B cell (primary cell): ENCODE data around the gene DRD1. TPM values are rescaled to one million over a fixed set of nuclear protein-coding genes. Genes with fewer than 3 reads are reported as not detected.

Experiments
- ATAC-seq: fragments of 200-7000 bp; cut with Tn5 transposase; one replicate; pipeline ENCODE4 v1.10.0; 2021; ENCODE audit warnings: low read depth, mild to moderate bottlenecking, moderate number of reproducible peaks, moderate library complexity
- CTCF ChIA-PET: fragments of 350-600 bp; sonication (Branson Sonifier 250); formaldehyde crosslinking; loops from one replicate; lab custom pipeline; 2021; ENCODE audit warnings: antibody characterized with exemption, inconsistent platforms; lab: Charles Lee
- POLR2A ChIA-PET: fragments of 350-600 bp; sonication (Branson Sonifier 250); formaldehyde crosslinking; loops from one replicate; lab custom pipeline; 2021; ENCODE audit warnings: antibody characterized with exemption; lab: Charles Lee
- DNase-seq: peaks from one replicate; pipeline ENCODE4 v3.0.0; 2013
- H2AFZ ChIP-seq: 2 replicates; pipeline ENCODE4 v1.6.1; 2012; ENCODE audit warnings: mild to moderate bottlenecking, low read depth, low read length; ENCODE audit not compliant: insufficient read depth, poor library complexity, severe bottlenecking
- H3K27ac ChIP-seq, 2 donors: 1 replicate in 1 of 2; 2 replicates in 1 of 2; pipeline ENCODE4 v1.5.1; 2012 to 2013; ENCODE audit warnings: low read length in 2 of 2, mild to moderate bottlenecking in 2 of 2, moderate library complexity in 1 of 2
- H3K27me3 ChIP-seq, 4 experiments: fragments of 200-600 bp in 1 of 4; sonication (generic) in 1 of 4; replicated peaks in 1 of 4; 1 replicate in 2 of 4; 2 replicates in 2 of 4; pipeline versions ENCODE4 v1.6.1 to v1.7.0; 2013 to 2016; ENCODE audit warnings: low read length in 3 of 4, mild to moderate bottlenecking in 2 of 4, mixed read lengths in 1 of 4, moderate library complexity in 1 of 4; ENCODE audit not compliant: insufficient read depth in 4 of 4, control insufficient read depth in 3 of 4; ENCODE audit errors: control extremely low read depth in 1 of 4
- H3K36me3 ChIP-seq, 2 experiments: replicated peaks in 1 of 2; 1 replicate in 1 of 2; 2 replicates in 1 of 2; pipeline versions ENCODE4 v1.6.1 to v1.7.1; 2013; ENCODE audit warnings: low read length in 1 of 2; ENCODE audit not compliant: insufficient read depth in 2 of 2, control insufficient read depth in 1 of 2; ENCODE audit errors: control extremely low read depth in 1 of 2, extremely low read depth in 1 of 2
- H3K4me1 ChIP-seq, 2 donors: fragments of 200-600 bp in 1 of 2; sonication (generic) in 1 of 2; 1 replicate in 1 of 2; 2 replicates in 1 of 2; pipeline versions ENCODE4 v1.5.1 to v1.6.1; 2013 to 2017; ENCODE audit warnings: low read length in 2 of 2; ENCODE audit not compliant: control insufficient read depth in 2 of 2, insufficient read depth in 2 of 2
- H3K4me2 ChIP-seq: replicated peaks from 2 replicates; pipeline ENCODE3; 2012; ENCODE audit warnings: mild to moderate bottlenecking, low read depth, low read length; ENCODE audit not compliant: poor library complexity, severe bottlenecking
- H3K4me3 ChIP-seq, 5 experiments: fragments of 200-600 bp in 1 of 5; sonication (generic) in 1 of 5; 1 replicate in 3 of 5; 2 replicates in 2 of 5; pipeline versions ENCODE4 v1.5.1 to v1.7.0; 2011 to 2016; ENCODE audit warnings: low read length in 4 of 5, mild to moderate bottlenecking in 4 of 5, low read depth in 2 of 5, control low read depth in 1 of 5, moderate library complexity in 1 of 5; ENCODE audit not compliant: insufficient read depth in 1 of 5; ENCODE audit errors: control extremely low read depth in 1 of 5, extremely low read depth in 1 of 5
- H3K79me2 ChIP-seq: fragments of 200-600 bp; sonication (generic); one replicate; pipeline ENCODE4 v1.6.0; 2016; ENCODE audit warnings: low read length; ENCODE audit not compliant: control insufficient read depth, insufficient read depth
- H3K9ac ChIP-seq: fragments of 200-600 bp; sonication (generic); 2 replicates; pipeline ENCODE4 v1.6.1; 2017; ENCODE audit warnings: mild to moderate bottlenecking, low read length, moderate library complexity
- H3K9me3 ChIP-seq, 3 donors: one replicate each; pipeline versions ENCODE4 v1.6.1 to v1.7.1; 2013; ENCODE audit warnings: low read length in 2 of 3; ENCODE audit not compliant: control insufficient read depth in 2 of 3, insufficient read depth in 1 of 3; ENCODE audit errors: control extremely low read depth in 1 of 3
- H4K20me1 ChIP-seq: 2 replicates; pipeline ENCODE4 v1.6.0; 2012; ENCODE audit warnings: mild to moderate bottlenecking, low read length; ENCODE audit not compliant: insufficient read depth, control insufficient read depth, poor library complexity, severe bottlenecking
- H3K27ac Mint-ChIP-seq: one replicate; pipeline ENCODE4 v1.8.0; 2021; ENCODE audit warnings: mixed read lengths
- H3K27me3 Mint-ChIP-seq: one replicate; pipeline ENCODE4 v1.8.0; 2021; ENCODE audit warnings: mixed read lengths
- H3K4me1 Mint-ChIP-seq: one replicate; pipeline ENCODE4 v1.8.0; 2021; ENCODE audit warnings: mixed read lengths
- H3K4me3 Mint-ChIP-seq: one replicate; pipeline ENCODE4 v1.8.0; 2021; ENCODE audit warnings: mixed read lengths
- H3K9me3 Mint-ChIP-seq: one replicate; pipeline ENCODE4 v1.8.0; 2022; ENCODE audit warnings: mixed read lengths; ENCODE audit not compliant: insufficient read depth
- CTCF ChIP-seq: fragments of 200-600 bp; IDR thresholded peaks from one replicate; pipeline ENCODE4 v1.8.0; 2022; ENCODE audit warnings: antibody characterized with exemption, mild to moderate bottlenecking
- EZH2 ChIP-seq: IDR thresholded peaks from 2 replicates; pipeline ENCODE4 v1.6.1; 2012; ENCODE audit warnings: borderline replicate concordance, low read depth, mild to moderate bottlenecking, moderate library complexity, low read length; ENCODE audit not compliant: insufficient read depth, poor library complexity, severe bottlenecking
- WGBS: methylation state at CpG from one replicate; pipeline ENCODE4 v1.1.5; 2013; ENCODE audit warnings: missing lambda C conversion rate; ENCODE audit not compliant: insufficient coverage; 5-methylcytosine and 5-hydroxymethylcytosine counted together
- intact Hi-C: fragments of 100-400 bp; cut with micrococcal nuclease; formaldehyde crosslinking; loops from one replicate; pipeline ENCODE4 v1.10.0; 2022
- polyA plus RNA-seq: library from polyadenylated mRNA; depleted of rRNA; stranded (reverse); fragments of >200 nt; gene quantifications from 2 replicates; pipeline ENCODE4 v1.2.3, GENCODE V29; 2012
- total RNA-seq, 2 donors: library from RNA; stranded (reverse); fragments of 120-200 nt in 1 of 2; gene quantifications; 1 replicate in 1 of 2; 2 replicates in 1 of 2; pipeline versions ENCODE4 v1.2.3 to v1.2.4, GENCODE V29; 2013 to 2022

DRD1 gene
- total and polyA plus RNA-seq, 2 donors (not counting 1 experiment from before 2014, with no cell fraction given) = not detected

- no peak for TF ChIP-seq CTCF
- no peak overlapping the region for H3K4me3 ChIP-seq
- intact Hi-C loops = no loop called here
- H4K20me1 ChIP-seq = no peaks in the 10 kb centered on the region
- no peak overlapping the region for H3K9ac ChIP-seq
- H3K79me2 ChIP-seq = no peaks in the 10 kb centered on the region
- WGBS = no CpG with 5 or more reads among the region's 7 CpGs
- peaks cover 0 to 9% (median 0%) of the 10 kb centered on the region in 4 experiments for H3K27me3 ChIP-seq
- peaks cover 0 to 5% (median 0%) of the 10 kb centered on the region in 3 donors for H3K9me3 ChIP-seq
- no peak overlapping the region for H2AFZ ChIP-seq
- DNase-seq (no peak), ATAC-seq (no peak)
- H3K4me1 ChIP-seq = peaks cover 0 to 3% of the 10 kb centered on the region in 2 donors
- H3K27ac ChIP-seq = no peak overlapping the region
- CTCF ChIA-PET = interaction anchor here (1.1 kb wide), 1 partner anchor 25 kb away, joined by 3 read pairs; no protein-coding TSS in a partner anchor
- no peak overlapping the region for H3K4me2 ChIP-seq
- no peaks in the 10 kb centered on the region for H3K9me3 Mint-ChIP-seq
- no peak overlapping the region for H3K4me3 Mint-ChIP-seq
- H3K36me3 ChIP-seq = no peaks in the 10 kb centered on the region
- no peak overlapping the region for H3K27ac Mint-ChIP-seq
- peaks cover 31% of the 10 kb centered on the region for H3K27me3 Mint-ChIP-seq
- POLR2A ChIA-PET = no interaction called here
- H3K4me1 Mint-ChIP-seq = peaks cover 5% of the 10 kb centered on the region
Observed at GRCh38 chr5:175460126-175460525, 16.1 kb upstream of the DRD1 start.

- Mint-ChIP-seq H3K4me3 (no peak overlapping the region), H3K9me3 (no peaks in the 10 kb centered on the region), H3K4me1 (no peaks in the 10 kb centered on the region), H3K27ac (no peak overlapping the region), H3K27me3 (peaks cover 48% of the 10 kb centered on the region)
- ChIA-PET POLR2A (no interaction called here), CTCF (no interaction called here)
- Histone ChIP-seq H2AFZ (no peak overlapping the region), H3K4me2 (no peak overlapping the region), H3K79me2 (no peaks in the 10 kb centered on the region), H3K27ac (no peak overlapping the region), H4K20me1 (no peaks in the 10 kb centered on the region), H3K4me3 (no peak overlapping the region), H3K27me3 (peaks cover 0 to 12% (median 4%) of the 10 kb centered on the region in 4 experiments), H3K9ac (no peak overlapping the region), H3K4me1 (no peaks in the 10 kb centered on the region), H3K9me3 (peaks cover 0 to 5% (median 0%) of the 10 kb centered on the region in 3 donors), H3K36me3 (no peaks in the 10 kb centered on the region)
- ATAC-seq (no peak), DNase-seq (no peak)
- intact Hi-C loops = no loop called here
- TF ChIP-seq EZH2 (no peak), CTCF (no peak)
- WGBS = 80% methylated on average over 1 of the region's 1 CpG
Observed at GRCh38 chr5:175457466-175457865, 13.5 kb upstream of the DRD1 start.
